ENCODE data around the gene DHRS4L2.
A peak's percentile ranks its signal among the peaks of the same experiment; 100 is the strongest.
"Not testable (repeated sequence)": the region's sequence is repeated elsewhere in the genome, so short reads cannot be mapped to it uniquely, and the experiment has no call there.

The DHRS4L2 gene

DNA sequence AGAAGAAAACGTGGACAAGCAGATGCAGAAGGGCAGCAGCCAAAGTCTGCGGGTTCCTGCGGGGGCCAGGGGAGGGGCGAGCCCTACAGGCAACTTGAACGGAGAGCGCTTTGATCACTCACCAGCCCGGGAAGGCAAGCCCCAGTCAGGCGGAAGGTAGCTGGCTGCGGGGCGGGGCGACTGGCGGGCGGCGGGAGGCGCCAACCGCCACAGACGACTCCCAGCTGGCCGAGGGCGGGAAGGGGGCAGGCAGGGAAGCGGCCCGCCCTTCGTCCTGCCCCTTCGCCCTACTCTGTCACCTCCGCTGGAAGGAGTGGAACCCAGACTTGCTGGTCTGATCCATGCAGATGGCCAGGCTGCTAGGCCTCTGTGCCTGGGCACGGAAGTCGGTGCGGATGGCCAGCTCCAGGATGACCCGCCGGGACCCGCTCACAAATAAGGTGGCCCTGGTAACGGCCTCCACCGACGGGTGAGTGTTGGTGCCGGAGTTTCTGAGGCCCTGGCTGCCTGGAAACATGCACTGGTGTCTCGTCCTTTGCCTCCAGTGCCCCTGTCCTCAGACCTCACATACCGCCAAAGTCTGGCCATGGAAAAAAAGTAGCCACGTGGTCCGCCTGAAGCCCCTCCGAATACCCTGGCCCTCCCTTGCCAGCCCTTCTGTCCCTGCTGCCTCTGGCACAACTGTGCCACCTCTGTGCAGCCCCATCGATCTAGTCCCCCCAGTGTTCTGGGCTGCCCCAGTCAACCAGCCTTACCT lies at the start of gene DHRS4L2:
TSS of gene DHRS4L2 (plus strand) at position 323 of the 757 bp plus-strand sequence. CDS start at position 342, 19 bp downstream.
- DNase-seq, result not testable (repeated sequence)

DNA sequence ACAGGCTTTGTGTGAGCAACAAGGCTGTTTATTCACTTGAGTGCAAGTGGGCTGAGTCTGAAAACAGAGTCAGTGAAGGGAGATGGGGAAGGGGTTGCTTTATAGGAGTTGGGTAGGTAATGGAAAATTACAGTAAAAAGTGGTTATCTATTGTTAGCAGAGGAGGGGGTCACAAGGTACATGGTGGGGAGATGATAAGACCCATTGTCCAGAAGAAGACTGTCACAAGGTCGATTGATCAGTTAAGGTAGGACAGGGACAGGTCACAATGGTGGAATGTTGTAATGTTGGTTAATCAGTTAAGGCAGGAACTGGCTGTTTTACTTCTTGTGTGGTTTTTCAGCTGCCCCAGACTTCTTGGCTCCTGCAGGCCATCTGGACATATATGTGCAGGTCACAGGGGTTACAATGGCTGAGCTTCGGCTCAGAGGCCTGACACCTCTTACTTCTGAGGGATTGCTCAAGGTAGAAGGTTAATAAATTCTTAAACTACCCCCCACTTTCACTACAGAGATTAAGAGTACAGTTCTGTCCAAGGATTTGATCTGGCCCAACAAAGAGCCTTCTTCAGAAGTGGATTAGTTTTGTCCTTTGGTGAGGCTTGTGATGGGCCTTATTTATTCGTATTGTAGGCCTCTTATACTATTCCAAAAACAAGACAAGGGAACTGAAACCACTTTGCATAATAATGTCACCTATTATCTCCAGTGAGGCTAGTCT lies 49.0 kb upstream of the DHRS4L2 start:
- no peak for DNase-seq

DNA sequence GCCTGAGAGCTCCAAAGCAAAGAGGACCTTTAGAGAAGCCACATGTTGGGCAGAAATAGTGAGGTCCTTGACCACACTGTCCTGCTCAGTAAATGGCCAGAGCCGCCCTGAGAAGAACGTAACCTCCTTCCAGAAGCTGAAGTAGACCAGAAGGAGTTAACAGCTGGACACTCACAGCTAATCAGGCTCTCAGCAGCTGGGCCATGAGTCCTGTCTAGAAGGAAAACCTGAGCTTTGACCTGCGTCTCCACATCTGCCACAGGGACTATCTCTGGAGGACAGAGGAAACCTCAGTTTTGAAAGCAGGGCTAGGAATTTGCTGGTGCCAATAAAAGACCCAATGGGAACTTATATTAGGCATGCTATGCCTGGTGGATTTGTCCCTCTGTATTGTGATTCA lies 47.5 kb upstream of the DHRS4L2 start:
- DNase-seq, result no peak

DNA sequence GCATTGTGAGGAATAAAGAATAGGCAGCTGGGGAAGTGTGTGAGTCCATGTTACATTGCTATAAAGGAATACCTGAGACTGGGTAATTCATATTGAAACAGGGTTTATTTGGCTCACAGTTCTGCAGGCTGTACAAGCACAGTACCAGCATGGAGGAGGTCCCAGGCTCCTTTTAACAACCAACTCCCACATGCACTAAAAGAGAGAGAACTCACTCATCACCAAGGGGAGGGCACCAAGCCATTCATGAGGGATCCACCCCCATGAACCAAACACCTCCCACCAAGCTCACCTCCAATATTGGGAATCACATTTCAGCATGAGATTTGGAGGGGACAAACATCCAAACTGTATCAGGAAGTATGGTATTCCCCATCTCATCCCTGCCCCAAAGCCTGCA lies 47.1 kb upstream of the DHRS4L2 start:
- no peak for DNase-seq

- DNase-seq, result no peak
These were observed 46.1 kb upstream of the DHRS4L2 start for GRCh38 chr14:23942587-23942986.

DNA sequence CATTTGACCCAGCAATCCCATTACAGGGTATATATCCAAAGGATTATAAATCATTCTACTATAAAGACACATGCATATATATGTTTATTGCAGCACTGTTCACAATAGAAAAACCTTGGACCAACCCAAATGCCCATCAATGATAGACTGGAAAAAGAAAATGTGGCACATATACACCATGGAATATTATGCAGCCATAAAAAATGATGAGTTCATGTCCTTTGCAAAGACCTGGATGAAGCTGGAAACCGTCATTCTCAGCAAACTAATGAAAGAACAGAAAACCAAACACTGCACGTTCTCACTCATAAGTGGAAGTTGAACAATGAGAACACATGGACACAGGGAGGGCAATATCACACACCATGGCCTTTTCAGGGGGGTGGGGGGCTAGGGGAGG lies 39.7 kb upstream of the DHRS4L2 start:
- not testable (repeated sequence) for DNase-seq

DNA sequence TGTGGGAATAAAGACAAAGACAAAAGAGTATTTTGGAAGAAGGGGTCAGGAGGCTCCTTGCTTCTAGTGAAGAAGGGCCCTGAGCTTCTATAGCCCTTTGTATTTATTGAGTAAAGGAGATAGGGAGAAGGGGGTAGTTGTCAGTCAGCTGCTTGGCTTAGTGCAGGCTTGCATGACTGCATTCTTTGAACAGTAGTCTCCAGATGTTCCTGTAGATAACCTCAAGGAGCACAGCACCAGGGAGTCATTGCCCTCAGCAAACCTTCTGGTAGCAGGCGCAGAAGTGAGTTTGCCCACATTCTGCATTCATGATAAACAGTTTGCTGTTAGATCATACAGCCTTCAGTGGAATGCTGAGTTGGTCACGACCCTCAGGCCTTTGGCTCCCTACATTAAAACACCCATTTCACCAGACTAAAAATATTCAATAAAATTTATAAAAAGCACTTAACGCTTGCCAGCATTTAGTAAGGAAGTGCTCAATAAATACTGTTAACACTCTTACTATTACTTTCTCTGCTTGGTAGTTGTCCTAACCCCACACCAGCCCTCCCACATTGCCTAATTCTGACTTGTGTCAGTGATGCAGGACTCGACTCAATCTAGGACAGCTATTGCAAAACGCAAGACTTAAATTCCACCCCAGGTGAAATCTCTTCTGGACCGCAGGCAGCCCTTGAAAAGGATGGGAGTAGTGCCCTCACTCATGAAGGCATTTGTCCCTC lies 38.2 kb upstream of the DHRS4L2 start:
- no peak for DNase-seq

- not testable (repeated sequence) for DNase-seq
These were observed 37.6 kb upstream of the DHRS4L2 start for GRCh38 chr14:23951136-23951466.

GRCh38 chr14:23951590-23952201 lies 37.0 kb upstream of the DHRS4L2 start:
- DNase-seq, result no peak

- peak; percentile 30 for DNase-seq
These were observed 35.6 kb upstream of the DHRS4L2 start for GRCh38 chr14:23953116-23953463.

DNA sequence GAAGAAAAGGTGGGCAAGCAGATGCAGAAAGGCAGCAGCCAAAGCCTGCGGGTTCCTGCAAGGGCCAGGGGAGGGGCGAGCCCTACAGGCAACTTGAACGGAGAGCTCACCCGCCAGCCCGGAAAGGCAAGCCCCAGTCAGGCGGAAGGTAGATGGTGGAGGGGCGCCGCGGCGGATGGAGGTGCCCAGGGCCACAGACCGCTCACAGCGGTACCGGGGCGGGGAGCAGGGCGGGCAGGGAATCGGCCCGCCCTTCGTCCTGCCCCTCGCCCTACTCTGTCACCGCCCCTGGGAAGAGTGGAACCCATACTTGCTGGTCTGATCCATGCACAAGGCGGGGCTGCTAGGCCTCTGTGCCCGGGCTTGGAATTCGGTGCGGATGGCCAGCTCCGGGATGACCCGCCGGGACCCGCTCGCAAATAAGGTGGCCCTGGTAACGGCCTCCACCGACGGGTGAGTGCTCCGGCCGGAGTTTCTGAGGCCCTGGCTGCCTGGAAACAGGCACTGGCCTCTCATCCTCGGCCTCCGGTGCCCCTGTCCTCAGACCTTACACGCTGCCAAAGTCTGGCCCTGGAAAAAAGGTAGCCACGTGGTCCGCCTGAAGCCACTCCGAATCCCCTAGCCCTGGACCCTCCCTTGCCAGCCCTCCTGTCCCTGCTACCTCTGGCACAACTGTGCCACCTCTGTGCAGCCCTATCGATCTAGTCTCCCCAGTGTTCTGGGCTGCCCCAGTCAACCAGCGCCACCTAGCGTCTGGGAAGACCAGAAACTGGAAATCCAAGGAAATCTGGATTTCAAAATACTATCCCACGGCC lies 35.1 kb upstream of the DHRS4L2 start, which contains the start of gene DHRS4:
TSS of gene DHRS4 (plus strand) at position 307 of the 815 bp plus-strand sequence. CDS start at position 326, 19 bp downstream.
- DNase-seq, result peak; percentile 88

DNA sequence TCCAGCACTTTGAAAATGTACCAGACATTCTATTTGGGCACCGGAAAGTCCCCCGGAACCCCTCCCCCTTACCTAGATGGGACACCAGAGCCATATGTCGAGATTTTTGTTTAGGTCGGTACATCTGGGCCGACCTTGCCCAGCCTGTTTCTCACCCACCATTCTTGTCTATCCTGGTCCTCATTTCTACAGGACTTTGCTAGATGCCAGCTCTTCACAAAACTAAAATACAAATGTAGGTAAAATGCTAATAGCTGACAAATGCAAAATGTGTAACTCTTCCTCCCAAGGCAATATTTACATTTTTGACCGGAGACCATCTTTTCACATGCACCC lies 34.5 kb upstream of the DHRS4L2 start:
- not testable (repeated sequence) for DNase-seq

GRCh38 chr14:23954965-23955364 lies 33.8 kb upstream of the DHRS4L2 start:
- peak; percentile 31 for DNase-seq

DNA sequence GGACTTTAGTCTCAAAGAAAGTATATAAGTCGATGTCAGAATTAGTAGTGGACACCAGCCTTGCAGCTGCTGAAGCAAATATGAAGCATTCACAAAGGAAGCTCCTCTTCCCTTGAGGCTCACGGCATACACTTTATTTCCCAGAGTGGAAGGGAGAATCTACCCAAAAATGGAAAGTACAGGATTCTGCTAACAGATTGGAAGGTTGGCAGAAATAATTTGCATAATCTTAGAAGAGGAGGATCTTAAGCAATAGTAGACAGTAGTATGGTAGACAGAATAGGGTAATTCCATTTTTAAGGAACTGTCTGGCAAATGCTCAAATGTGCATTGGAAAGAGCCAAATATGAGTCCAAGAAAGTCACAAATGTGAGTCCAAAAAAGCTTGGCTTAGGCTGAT lies 32.9 kb upstream of the DHRS4L2 start:
- DNase-seq, result not testable (repeated sequence)

- DNase-seq, result not testable (repeated sequence)
These were observed 30.7 kb upstream of the DHRS4L2 start for GRCh38 chr14:23957913-23958569.

- not testable (repeated sequence) for DNase-seq
These were observed 27.8 kb upstream of the DHRS4L2 start for GRCh38 chr14:23960899-23961298.

DNA sequence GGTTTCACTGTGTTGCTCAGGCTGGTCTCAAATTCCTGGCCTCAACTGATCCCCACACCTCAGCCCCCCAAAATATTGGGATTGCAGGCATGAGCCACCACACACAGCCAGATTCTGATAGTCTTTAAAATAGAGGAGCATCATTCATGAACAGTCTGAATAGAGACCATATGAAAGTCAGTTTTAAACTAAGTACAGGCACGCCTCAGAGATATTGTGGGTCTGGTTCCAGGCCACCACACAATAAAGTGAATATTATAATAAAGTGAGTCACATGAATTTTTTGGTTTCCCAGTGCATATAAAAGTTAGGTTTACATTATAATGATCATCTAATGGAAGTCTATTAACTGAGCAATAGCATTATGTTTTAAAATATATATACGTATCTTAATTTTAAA lies 27.0 kb upstream of the DHRS4L2 start:
- not testable (repeated sequence) for DNase-seq

DNA sequence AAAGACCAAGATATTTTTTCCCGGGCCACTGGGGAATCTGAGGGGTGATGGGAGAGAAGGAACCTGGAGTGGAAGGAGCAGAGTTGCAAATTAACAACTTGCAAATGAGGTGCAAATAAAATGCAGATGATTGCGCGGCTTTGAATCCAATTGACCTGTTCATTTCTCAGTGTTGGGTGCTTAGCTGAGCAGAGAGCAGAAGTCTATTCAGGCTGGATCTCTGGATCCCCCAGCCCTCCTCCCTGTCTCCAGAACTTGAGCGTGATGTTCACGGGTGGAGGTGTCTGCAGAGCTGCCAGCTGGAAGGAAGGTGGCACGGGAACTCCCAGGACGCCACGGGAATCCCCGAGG lies 19.6 kb upstream of the DHRS4L2 start:
- not testable (repeated sequence) for DNase-seq

- not testable (repeated sequence) for DNase-seq
These were observed 19.0 kb upstream of the DHRS4L2 start for GRCh38 chr14:23969481-23970282.

- DNase-seq, result not testable (repeated sequence)
These were observed 18.5 kb upstream of the DHRS4L2 start for GRCh38 chr14:23970283-23970659.

- not testable (repeated sequence) for DNase-seq
These were observed 15.6 kb upstream of the DHRS4L2 start for GRCh38 chr14:23973178-23973577.
